GM12878 (cell line): ENCODE measurements around the gene TMEM25.

Experiments
- BHLHE40 ChIP-seq, 2 experiments: fragments of 450-650 bp in 1 of 2; IDR thresholded peaks; 2 replicates each; pipeline ENCODE4 v1.6.1; 2011 to 2017; ENCODE audit warnings: low read depth in 2 of 2, borderline replicate concordance in 1 of 2, improper control_type of control experiment in 1 of 2, low read length in 1 of 2, mild to moderate bottlenecking in 1 of 2
- CTCF ChIP-seq, 3 experiments: IDR thresholded peaks in 2 of 3; conservative IDR thresholded peaks in 1 of 3; 2 replicates each; pipeline ENCODE4 v1.5.1; 2011; ENCODE audit warnings: low read depth in 3 of 3, low read length in 3 of 3, mild to moderate bottlenecking in 3 of 3, control low read depth in 2 of 3, moderate library complexity in 2 of 3, inconsistent platforms in 1 of 3, mixed read lengths in 1 of 3; ENCODE audit not compliant: control insufficient read depth in 2 of 3, insufficient read depth in 1 of 3; ENCODE audit errors: extremely low read depth in 1 of 3
- POLR2A ChIP-seq: IDR thresholded peaks from 2 replicates; pipeline ENCODE4 v1.6.1; 2011; ENCODE audit warnings: low read depth, mild to moderate bottlenecking, low read length
- POLR2AphosphoS2 ChIP-seq: IDR thresholded peaks from 2 replicates; pipeline ENCODE4 v1.6.1; 2011; ENCODE audit warnings: low read depth, mild to moderate bottlenecking, low read length, improper control_type of control experiment, moderate library complexity
- POLR2AphosphoS5 ChIP-seq: IDR thresholded peaks from 2 replicates; pipeline ENCODE4 v1.6.1; 2011; ENCODE audit warnings: mild to moderate bottlenecking, low read length, inconsistent platforms
- SREBF1 ChIP-seq: IDR thresholded peaks from 2 replicates; pipeline ENCODE4 v1.6.1; 2012; ENCODE audit warnings: mild to moderate bottlenecking, low read length
- TF ChIP-seq, protein P1 (sequence below): IDR thresholded peaks from 2 replicates; pipeline ENCODE4 v1.6.1; 2012; ENCODE audit warnings: low read depth, low read length, improper control_type of control experiment

DNA sequence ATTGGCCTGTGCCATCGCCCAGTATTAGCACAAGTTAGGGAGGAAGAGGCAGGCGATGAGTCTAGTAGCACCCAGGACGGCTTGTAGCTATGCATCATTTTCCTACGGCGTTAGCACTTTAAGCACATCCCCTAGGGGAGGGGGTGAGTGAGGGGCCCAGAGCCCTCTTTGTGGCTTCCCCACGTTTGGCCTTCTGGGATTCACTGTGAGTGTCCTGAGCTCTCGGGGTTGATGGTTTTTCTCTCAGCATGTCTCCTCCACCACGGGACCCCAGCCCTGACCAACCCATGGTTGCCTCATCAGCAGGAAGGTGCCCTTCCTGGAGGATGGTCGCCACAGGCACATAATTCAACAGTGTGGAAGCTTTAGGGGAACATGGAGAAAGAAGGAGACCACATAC, 4.3 kb downstream of the TMEM25 start:
- TF ChIP-seq, protein P1, sequence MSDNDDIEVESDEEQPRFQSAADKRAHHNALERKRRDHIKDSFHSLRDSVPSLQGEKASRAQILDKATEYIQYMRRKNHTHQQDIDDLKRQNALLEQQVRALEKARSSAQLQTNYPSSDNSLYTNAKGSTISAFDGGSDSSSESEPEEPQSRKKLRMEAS: no peak
- TF ChIP-seq POLR2AphosphoS5 (no peak), POLR2AphosphoS2 (no peak), CTCF (IDR thresholded peaks at IDR 0.05 in 2 of 3, conservative IDR thresholded peaks at IDR 0.05 in 1 of 3; ENCODE audit: control insufficient read depth in 2 of 3, extremely low read depth in 1 of 3, insufficient read depth in 1 of 3, low read depth in 3 of 3, low read length in 3 of 3) (no peak), POLR2A (no peak), BHLHE40 (IDR thresholded peaks at IDR 0.05; ENCODE audit: borderline replicate concordance in 1 of 2, low read depth in 2 of 2, low read length in 1 of 2) (no peak), SREBF1 (no peak)
